Neutrophil (primary cell): ENCODE results near the gene ERBIN.
"Not testable (repeated sequence)": the region's sequence is repeated elsewhere in the genome, so short reads cannot be mapped to it uniquely, and the experiment has no call there.

Experiments used
- H3K27ac ChIP-seq: fragments of 200-600 bp; sonication (generic); 2 replicates; pipeline ENCODE4 v1.5.1; 2016; ENCODE audit warnings: mild to moderate bottlenecking, moderate library complexity
- H3K27me3 ChIP-seq: fragments of 200-600 bp; sonication (generic); 2 replicates; pipeline ENCODE4 v1.6.0; 2016; ENCODE audit warnings: mild to moderate bottlenecking
- H3K36me3 ChIP-seq: fragments of 200-600 bp; sonication (generic); 2 replicates; pipeline ENCODE4 v1.5.1; 2017
- H3K4me1 ChIP-seq, 2 experiments: fragments of 200-600 bp in 1 of 2; sonication (generic) in 1 of 2; 1 replicate in 1 of 2; 2 replicates in 1 of 2; pipeline versions ENCODE4 v1.5.1 to v1.6.1; 2013 to 2016; ENCODE audit warnings: low read depth in 1 of 2, low read length in 1 of 2, mild to moderate bottlenecking in 1 of 2, moderate library complexity in 1 of 2; ENCODE audit not compliant: control insufficient read depth in 1 of 2, insufficient read depth in 1 of 2
- H3K4me3 ChIP-seq, 2 experiments: fragments of 200-600 bp in 1 of 2; sonication (generic) in 1 of 2; 1 replicate in 1 of 2; 2 replicates in 1 of 2; pipeline ENCODE4 v1.5.1; 2013 to 2016; ENCODE audit warnings: low read depth in 1 of 2, low read length in 1 of 2, mild to moderate bottlenecking in 1 of 2, moderate library complexity in 1 of 2
- H3K9me3 ChIP-seq: fragments of 200-600 bp; sonication (generic); 2 replicates; pipeline ENCODE4 v1.5.1; 2016
- TF ChIP-seq, protein P1 (sequence below): fragments of 200-600 bp; sonication (generic); IDR thresholded peaks from 2 replicates; pipeline ENCODE4 v1.5.1; 2016; ENCODE audit warnings: antibody characterized with exemption

ERBIN gene

DNA sequence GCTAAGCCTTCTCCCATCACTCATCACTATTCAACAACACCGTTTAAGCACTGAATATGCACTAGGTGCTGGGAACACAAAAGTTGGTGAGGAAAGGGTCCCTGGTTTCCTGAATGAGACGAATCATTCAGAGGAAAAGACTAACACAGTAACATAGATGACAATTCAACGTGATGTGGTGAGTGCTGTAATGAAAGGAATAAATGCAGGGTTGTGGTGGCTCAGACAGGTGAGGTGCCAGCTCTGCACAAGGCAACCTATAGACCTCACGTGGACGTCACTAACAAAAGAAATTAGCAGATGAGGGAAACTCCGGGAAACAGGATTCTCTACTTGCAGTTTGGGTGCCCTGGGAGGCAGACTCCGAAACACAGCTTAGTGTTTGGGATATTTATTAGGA is 40.0 kb upstream of the ERBIN start:
- no peaks in the 10 kb centered on the region for H3K36me3 ChIP-seq
- H3K27ac ChIP-seq, result no peak overlapping the region
- no peaks in the 10 kb centered on the region for H3K4me1 ChIP-seq
- no peak overlapping the region for H3K4me3 ChIP-seq
- TF ChIP-seq, protein P1, sequence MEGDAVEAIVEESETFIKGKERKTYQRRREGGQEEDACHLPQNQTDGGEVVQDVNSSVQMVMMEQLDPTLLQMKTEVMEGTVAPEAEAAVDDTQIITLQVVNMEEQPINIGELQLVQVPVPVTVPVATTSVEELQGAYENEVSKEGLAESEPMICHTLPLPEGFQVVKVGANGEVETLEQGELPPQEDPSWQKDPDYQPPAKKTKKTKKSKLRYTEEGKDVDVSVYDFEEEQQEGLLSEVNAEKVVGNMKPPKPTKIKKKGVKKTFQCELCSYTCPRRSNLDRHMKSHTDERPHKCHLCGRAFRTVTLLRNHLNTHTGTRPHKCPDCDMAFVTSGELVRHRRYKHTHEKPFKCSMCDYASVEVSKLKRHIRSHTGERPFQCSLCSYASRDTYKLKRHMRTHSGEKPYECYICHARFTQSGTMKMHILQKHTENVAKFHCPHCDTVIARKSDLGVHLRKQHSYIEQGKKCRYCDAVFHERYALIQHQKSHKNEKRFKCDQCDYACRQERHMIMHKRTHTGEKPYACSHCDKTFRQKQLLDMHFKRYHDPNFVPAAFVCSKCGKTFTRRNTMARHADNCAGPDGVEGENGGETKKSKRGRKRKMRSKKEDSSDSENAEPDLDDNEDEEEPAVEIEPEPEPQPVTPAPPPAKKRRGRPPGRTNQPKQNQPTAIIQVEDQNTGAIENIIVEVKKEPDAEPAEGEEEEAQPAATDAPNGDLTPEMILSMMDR, result no peak
- H3K27me3 ChIP-seq, result no peaks in the 10 kb centered on the region
- no peaks in the 10 kb centered on the region for H3K9me3 ChIP-seq

DNA sequence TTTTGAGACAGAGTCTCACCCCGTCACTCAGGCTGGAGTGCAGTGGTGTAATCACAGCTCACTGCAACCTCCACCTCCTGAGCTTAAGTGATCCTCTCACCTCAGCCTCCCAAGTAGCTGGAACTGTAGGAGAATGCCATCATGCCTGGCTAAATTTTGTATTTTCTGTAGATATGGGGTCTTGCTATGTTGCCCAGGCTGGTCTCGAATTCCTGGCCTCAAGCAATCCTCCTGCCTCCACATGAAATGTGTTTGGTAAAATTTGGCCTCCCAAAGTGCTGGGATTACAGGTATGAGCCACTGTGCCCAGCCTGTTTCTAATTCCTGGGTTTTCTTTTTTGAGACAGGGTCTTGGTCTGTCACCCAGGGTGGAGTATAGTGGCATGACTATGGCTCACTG is 34.4 kb upstream of the ERBIN start:
- H3K4me3 ChIP-seq, H3K9me3 ChIP-seq: not testable (repeated sequence)

DNA sequence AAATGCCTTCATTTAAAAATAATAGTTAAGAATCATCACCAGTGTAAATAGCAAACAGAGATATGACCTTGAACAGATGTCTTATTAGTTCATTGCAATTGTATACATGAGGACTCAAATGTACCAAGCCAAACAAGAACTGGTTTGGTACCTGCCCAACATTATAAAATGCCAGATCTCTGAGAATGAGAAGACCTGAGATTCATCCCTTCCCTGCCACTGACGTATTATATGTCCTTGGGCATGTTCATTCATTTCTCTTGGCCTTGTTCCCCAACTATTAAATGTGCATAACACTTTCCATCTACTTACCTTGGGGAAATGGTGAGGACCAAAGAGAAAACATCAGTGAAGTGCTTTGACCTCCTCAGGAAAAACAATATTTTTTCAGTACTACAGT is 33.6 kb upstream of the ERBIN start:
- Histone ChIP-seq H3K27me3 (no peaks in the 10 kb centered on the region), H3K36me3 (no peaks in the 10 kb centered on the region), H3K27ac (no peak overlapping the region), H3K4me3 (no peak overlapping the region), H3K4me1 (no peaks in the 10 kb centered on the region), H3K9me3 (no peaks in the 10 kb centered on the region)
- TF ChIP-seq, protein P1, result no peak

More for the DNA sequence above, 34.4 kb upstream of the ERBIN start:
- not testable (repeated sequence) for H3K27me3 ChIP-seq, H3K4me1 ChIP-seq, H3K36me3 ChIP-seq, H3K27ac ChIP-seq

DNA sequence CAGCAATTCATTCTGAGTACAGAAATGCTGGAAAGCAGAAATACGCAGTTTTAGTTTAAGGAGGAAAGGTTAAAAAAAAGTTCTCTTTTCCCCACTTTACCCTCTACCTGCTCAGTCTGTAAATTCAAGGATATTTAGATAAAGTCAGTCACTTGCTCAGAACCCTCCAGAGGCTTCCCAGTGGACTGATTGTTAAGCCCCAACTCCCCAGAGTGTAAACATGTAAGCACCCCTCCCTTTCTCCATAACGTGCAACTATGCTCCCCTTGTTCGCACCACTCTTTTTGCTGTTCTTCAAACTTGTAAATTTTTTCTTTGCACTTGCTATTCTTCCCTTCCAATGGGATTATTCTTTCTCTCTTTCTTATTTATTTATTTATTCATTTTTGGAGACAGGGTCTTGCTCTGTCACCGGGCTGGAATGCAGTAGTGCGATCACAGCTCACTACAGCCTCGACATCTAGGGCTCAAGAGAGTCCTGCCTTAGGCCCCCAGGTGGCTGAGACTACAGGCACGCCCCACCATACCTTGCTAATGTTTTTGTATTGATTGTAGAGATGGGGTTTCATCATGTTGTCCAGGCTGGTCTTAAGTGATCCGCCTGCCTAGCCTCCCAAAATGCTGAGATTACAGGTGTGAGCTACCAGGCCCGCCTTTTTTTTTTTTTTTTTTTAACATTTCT is 32.5 kb upstream of the ERBIN start:
- Histone ChIP-seq H3K9me3 (no peaks in the 10 kb centered on the region), H3K4me1 (no peaks in the 10 kb centered on the region), H3K27ac (no peak overlapping the region), H3K36me3 (no peaks in the 10 kb centered on the region), H3K4me3 (no peak overlapping the region), H3K27me3 (no peaks in the 10 kb centered on the region)
- TF ChIP-seq, protein P1, result no peak

DNA sequence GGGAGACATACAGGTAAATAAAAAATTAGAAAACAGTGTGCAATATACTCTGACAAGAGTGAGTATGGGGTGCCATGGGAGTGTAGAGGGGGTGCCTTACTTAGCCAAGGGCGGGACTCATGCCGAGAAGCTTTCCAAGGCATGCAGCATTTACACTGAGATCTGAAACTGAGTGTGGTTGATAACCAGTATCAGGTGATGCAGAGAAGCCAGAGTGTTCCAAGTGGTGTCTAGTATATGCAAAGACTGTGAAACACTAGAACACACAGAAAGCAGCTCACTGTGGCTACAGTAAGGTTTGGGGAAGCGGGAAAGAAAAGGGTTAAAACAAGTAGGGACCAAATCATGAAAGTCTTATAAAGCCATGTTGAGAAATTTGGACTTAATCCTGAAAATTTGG is 30.5 kb upstream of the ERBIN start:
- no peak overlapping the region for H3K4me3 ChIP-seq
- no peaks in the 10 kb centered on the region for H3K4me1 ChIP-seq
- TF ChIP-seq, protein P1, result no peak
- no peak overlapping the region for H3K27ac ChIP-seq
- H3K36me3 ChIP-seq, result no peaks in the 10 kb centered on the region
- H3K9me3 ChIP-seq, result no peaks in the 10 kb centered on the region
- H3K27me3 ChIP-seq, result no peaks in the 10 kb centered on the region

DNA sequence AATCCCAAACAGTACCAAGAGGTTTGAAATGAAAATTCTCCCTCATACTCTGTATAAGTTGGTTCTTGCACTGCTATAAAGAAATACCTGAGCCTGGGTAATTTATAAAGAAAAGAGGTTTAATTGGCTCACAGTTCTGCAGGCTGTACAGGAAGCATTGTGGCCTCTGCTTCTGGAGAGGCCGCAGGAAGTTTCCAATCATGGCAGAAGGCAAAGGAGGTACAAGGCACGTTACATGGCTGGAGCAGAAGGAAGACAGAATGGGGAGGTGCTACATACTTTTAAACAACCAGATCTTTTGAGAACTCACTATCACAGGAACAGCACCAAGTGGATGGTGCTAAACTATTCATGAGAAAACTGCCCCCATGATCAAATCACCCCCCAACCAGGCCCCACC is 25.6 kb upstream of the ERBIN start:
- H3K27ac ChIP-seq, result no peak overlapping the region
- H3K27me3 ChIP-seq, result no peaks in the 10 kb centered on the region
- H3K4me1 ChIP-seq, result no peaks in the 10 kb centered on the region
- H3K4me3 ChIP-seq, result no peak overlapping the region
- TF ChIP-seq, protein P1, result no peak
- no peaks in the 10 kb centered on the region for H3K36me3 ChIP-seq
- no peaks in the 10 kb centered on the region for H3K9me3 ChIP-seq
